HL-60 (cell line): Measurements from ENCODE around the gene OSBPL2.
A peak's percentile ranks its signal among the peaks of the same experiment; 100 is the strongest.

ENCODE experiments used
- CTCF ChIP-seq: IDR thresholded peaks from one replicate; pipeline ENCODE4 v1.5.1; 2011; ENCODE audit warnings: low read length, control low read depth, inconsistent platforms; ENCODE audit not compliant: insufficient read depth
- GABPA ChIP-seq: IDR thresholded peaks from 2 replicates; pipeline ENCODE4 v1.6.1; 2012; ENCODE audit warnings: low read depth
- POLR2AphosphoS5 ChIP-seq: IDR thresholded peaks from 2 replicates; pipeline ENCODE4 v1.6.1; 2012; ENCODE audit warnings: low read depth
- REST ChIP-seq: IDR thresholded peaks from 2 replicates; pipeline ENCODE4 v1.6.1; 2012; ENCODE audit warnings: low read depth; ENCODE audit not compliant: insufficient replicate concordance
- SPI1 ChIP-seq: IDR thresholded peaks from 2 replicates; pipeline ENCODE4 v1.6.1; 2012; ENCODE audit warnings: low read depth, mild to moderate bottlenecking, borderline replicate concordance

GRCh38 chr20:62305149-62305764, 66.9 kb downstream of the OSBPL2 start:
- TF ChIP-seq CTCF (no peak), REST (peak; percentile 34), POLR2AphosphoS5 (peak; percentile 79), GABPA (no peak), SPI1 (no peak)
